Measurements from ENCODE around the gene B3GALT5. TPM values are rescaled to one million over a fixed set of nuclear protein-coding genes. Genes with fewer than 3 reads are reported as not detected.

B3GALT5 gene
- total and polyA plus RNA-seq, 7 donors: 0.36 to 33.7 (median 1.4) TPM

GRCh38 chr21:39630191-39630591 lies 17.5 kb downstream of the B3GALT5 start:
- peaks cover 0 to 11% (median 4%) of the 10 kb centered on the region in 4 donors for H3K4me1 ChIP-seq
- TF ChIP-seq POLR2A (IDR thresholded peaks at IDR 0.05): no peak
- no peak for TF ChIP-seq POLR2AphosphoS5 (IDR thresholded peaks at IDR 0.05)
- TF ChIP-seq EP300 (IDR thresholded peaks at IDR 0.05): no peak
- no peak for TF ChIP-seq CTCF (IDR thresholded peaks at IDR 0.05)
- H3K27me3 ChIP-seq: no peaks in the 10 kb centered on the region
- H3K27ac ChIP-seq: no peak overlapping the region
- no peak overlapping the region for H3K4me3 ChIP-seq
- DNase-seq: no peak
- H3K9me3 ChIP-seq: no peaks in the 10 kb centered on the region
- H3K36me3 ChIP-seq: no peaks in the 10 kb centered on the region
- intact Hi-C loops (cut with DNase I): loop anchor here (10.0 kb wide), 1 partner anchor 115 kb away; no protein-coding TSS in a partner anchor
- 72 to 75% methylated on average over 8 of the region's 8 CpGs for whole genome bisulfite sequencing, 2 donors

GRCh38 chr21:39630827-39631226 lies 18.1 kb downstream of the B3GALT5 start:
- 60 to 67% methylated on average over 2 of the region's 2 CpGs for WGBS, 2 donors
- intact Hi-C loops (cut with DNase I): loop anchor here (10.0 kb wide), 1 partner anchor 116 kb away; no protein-coding TSS in a partner anchor

GRCh38 chr21:39631842-39632562 lies 19.3 kb downstream of the B3GALT5 start:
- no peak for DNase-seq
- 86 to 93% methylated on average over 10 of the region's 10 CpGs for WGBS, 2 donors
- Histone ChIP-seq H3K4me1 (peaks cover 0 to 11% (median 4%) of the 10 kb centered on the region in 4 donors), H3K4me3 (no peak overlapping the region), H3K36me3 (no peaks in the 10 kb centered on the region), H3K27ac (no peak overlapping the region), H3K9me3 (no peaks in the 10 kb centered on the region), H3K27me3 (no peaks in the 10 kb centered on the region)
- intact Hi-C loops (cut with DNase I): loop anchor here (10.0 kb wide), 1 partner anchor 117 kb away; no protein-coding TSS in a partner anchor
- TF ChIP-seq EP300 (IDR thresholded peaks at IDR 0.05) (no peak), CTCF (IDR thresholded peaks at IDR 0.05) (no peak), POLR2A (IDR thresholded peaks at IDR 0.05) (no peak), POLR2AphosphoS5 (IDR thresholded peaks at IDR 0.05) (no peak)

More at GRCh38 chr21:39630827-39631226, 18.1 kb downstream of the B3GALT5 start:
- TF ChIP-seq POLR2AphosphoS5 (IDR thresholded peaks at IDR 0.05) (no peak), CTCF (IDR thresholded peaks at IDR 0.05) (no peak)
- Histone ChIP-seq H3K27ac (no peak overlapping the region), H3K9me3 (no peaks in the 10 kb centered on the region), H3K36me3 (no peaks in the 10 kb centered on the region), H3K4me1 (peaks cover 0 to 11% (median 4%) of the 10 kb centered on the region in 4 donors), H3K4me3 (no peak overlapping the region), H3K27me3 (no peaks in the 10 kb centered on the region)
- no peak for DNase-seq

GRCh38 chr21:39632796-39633442 lies 20.2 kb downstream of the B3GALT5 start:
- H3K27me3 ChIP-seq: no peaks in the 10 kb centered on the region
- no peak overlapping the region for H3K4me3 ChIP-seq
- WGBS, 2 donors: 56 to 94% methylated on average over 1 of the region's 1 CpG
- peaks cover 0 to 11% (median 4%) of the 10 kb centered on the region in 4 donors for H3K4me1 ChIP-seq
- H3K27ac ChIP-seq: no peak overlapping the region
- H3K36me3 ChIP-seq: no peaks in the 10 kb centered on the region
- intact Hi-C loops (cut with DNase I): loop anchor here (10.0 kb wide), 1 partner anchor 118 kb away; no protein-coding TSS in a partner anchor
- no peaks in the 10 kb centered on the region for H3K9me3 ChIP-seq
- TF ChIP-seq POLR2AphosphoS5 (IDR thresholded peaks at IDR 0.05) (no peak), EP300 (IDR thresholded peaks at IDR 0.05) (no peak), CTCF (IDR thresholded peaks at IDR 0.05) (no peak)
- DNase-seq: no peak
